Thyroid gland (tissue), 4 donors: ENCODE results near the gene RAB3IP.

Experiments used
- POLR2A ChIP-seq, 2 donors: fragments of 450-650 bp; IDR thresholded peaks; one replicate each; pipeline ENCODE4 v1.6.1; 2017; ENCODE audit warnings: antibody characterized with exemption in 2 of 2, mild to moderate bottlenecking in 2 of 2, moderate library complexity in 1 of 2
- TF ChIP-seq, protein P1 (sequence below), 6 experiments: fragments of 200-600 bp in 3 of 6; fragments of 450-650 bp in 3 of 6; sonication (generic) in 3 of 6; IDR thresholded peaks; one replicate each; pipeline ENCODE4 v1.5.1; 2016 to 2019; ENCODE audit warnings: antibody characterized with exemption in 6 of 6, mild to moderate bottlenecking in 2 of 6, inconsistent platforms in 1 of 6, moderate library complexity in 1 of 6

DNA sequence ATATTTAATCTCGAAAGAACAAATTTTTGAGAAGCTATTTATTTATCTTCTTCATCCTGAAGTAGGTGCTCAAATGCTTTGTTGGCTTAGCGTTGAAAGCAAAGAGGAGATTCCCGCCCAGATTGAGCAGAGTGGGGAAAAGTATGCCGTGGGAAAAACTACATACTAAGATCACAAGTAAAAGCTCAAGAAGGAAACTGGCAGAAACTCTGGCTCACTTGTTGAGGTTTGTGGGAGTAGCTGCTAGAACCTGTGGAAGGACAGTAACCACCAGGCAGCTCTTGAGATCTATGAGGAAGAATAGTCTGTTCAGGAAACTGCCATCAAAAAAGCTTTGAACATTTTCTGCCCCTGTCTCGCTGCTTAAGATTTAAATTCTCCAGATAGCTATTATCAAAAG, 90.2 kb downstream of the RAB3IP start:
- TF ChIP-seq, protein P1, sequence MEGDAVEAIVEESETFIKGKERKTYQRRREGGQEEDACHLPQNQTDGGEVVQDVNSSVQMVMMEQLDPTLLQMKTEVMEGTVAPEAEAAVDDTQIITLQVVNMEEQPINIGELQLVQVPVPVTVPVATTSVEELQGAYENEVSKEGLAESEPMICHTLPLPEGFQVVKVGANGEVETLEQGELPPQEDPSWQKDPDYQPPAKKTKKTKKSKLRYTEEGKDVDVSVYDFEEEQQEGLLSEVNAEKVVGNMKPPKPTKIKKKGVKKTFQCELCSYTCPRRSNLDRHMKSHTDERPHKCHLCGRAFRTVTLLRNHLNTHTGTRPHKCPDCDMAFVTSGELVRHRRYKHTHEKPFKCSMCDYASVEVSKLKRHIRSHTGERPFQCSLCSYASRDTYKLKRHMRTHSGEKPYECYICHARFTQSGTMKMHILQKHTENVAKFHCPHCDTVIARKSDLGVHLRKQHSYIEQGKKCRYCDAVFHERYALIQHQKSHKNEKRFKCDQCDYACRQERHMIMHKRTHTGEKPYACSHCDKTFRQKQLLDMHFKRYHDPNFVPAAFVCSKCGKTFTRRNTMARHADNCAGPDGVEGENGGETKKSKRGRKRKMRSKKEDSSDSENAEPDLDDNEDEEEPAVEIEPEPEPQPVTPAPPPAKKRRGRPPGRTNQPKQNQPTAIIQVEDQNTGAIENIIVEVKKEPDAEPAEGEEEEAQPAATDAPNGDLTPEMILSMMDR (IDR thresholded peaks at IDR 0.05), result no peak
- TF ChIP-seq POLR2A (IDR thresholded peaks at IDR 0.05), result no peak
